Natural killer cell (primary cell): Measurements from ENCODE around the gene PPP1R12C. TPM values are rescaled to one million over a fixed set of nuclear protein-coding genes. Genes with fewer than 3 reads are reported as not detected.

ENCODE experiments used
- ATAC-seq, 3 donors: fragments of 150-1000 bp in 2 of 3; fragments of 200-7000 bp in 1 of 3; cut with Tn5 transposase; 1 replicate in 1 of 3; 2 replicates in 2 of 3; pipeline ENCODE4 v1.10.0; 2021; ENCODE audit warnings: mild to moderate bottlenecking in 2 of 3, moderate library complexity in 2 of 3
- DNase-seq, 2 donors: peaks; one replicate each; pipeline versions ENCODE4 v3.0.0 to v3.0.0-alpha.2; 2013 to 2021; ENCODE audit warnings: mixed read lengths in 1 of 2
- H3K27ac ChIP-seq: one replicate; pipeline ENCODE4 v1.5.1; 2013; ENCODE audit warnings: mild to moderate bottlenecking, low read length
- H3K27me3 ChIP-seq: one replicate; pipeline ENCODE4 v1.6.1; 2013; ENCODE audit warnings: low read length; ENCODE audit not compliant: control insufficient read depth, insufficient read depth
- H3K36me3 ChIP-seq: one replicate; pipeline ENCODE4 v1.6.1; 2013; ENCODE audit warnings: low read length; ENCODE audit not compliant: control insufficient read depth, insufficient read depth
- H3K4me1 ChIP-seq: one replicate; pipeline ENCODE4 v1.6.1; 2013; ENCODE audit warnings: low read length; ENCODE audit not compliant: control insufficient read depth, insufficient read depth
- H3K4me3 ChIP-seq: one replicate; pipeline ENCODE4 v1.5.1; 2013; ENCODE audit warnings: low read length
- H3K9me3 ChIP-seq: one replicate; pipeline ENCODE4 v1.6.1; 2013; ENCODE audit warnings: low read length; ENCODE audit not compliant: control insufficient read depth, insufficient read depth
- H3K27ac Mint-ChIP-seq, 2 donors: one replicate each; pipeline ENCODE4 v1.8.0; 2022; ENCODE audit warnings: mild to moderate bottlenecking in 2 of 2, mixed read lengths in 2 of 2, moderate library complexity in 1 of 2
- H3K27me3 Mint-ChIP-seq, 2 donors: one replicate each; pipeline ENCODE4 v1.8.0; 2022; ENCODE audit warnings: low read depth in 2 of 2, mixed read lengths in 2 of 2
- H3K36me3 Mint-ChIP-seq: one replicate; pipeline ENCODE4 v1.8.0; 2022; ENCODE audit warnings: mixed read lengths
- H3K4me1 Mint-ChIP-seq, 2 donors: one replicate each; pipeline ENCODE4 v1.8.0; 2022; ENCODE audit warnings: mixed read lengths in 2 of 2
- H3K4me3 Mint-ChIP-seq: one replicate; pipeline ENCODE4 v1.8.0; 2022; ENCODE audit warnings: mild to moderate bottlenecking, moderate library complexity, mixed read lengths
- H3K9me3 Mint-ChIP-seq, 2 donors: one replicate each; pipeline ENCODE4 v1.8.0; 2022; ENCODE audit warnings: mixed read lengths in 2 of 2
- WGBS: methylation state at CpG from one replicate; pipeline ENCODE4 v1.1.7; 2013; ENCODE audit warnings: missing lambda C conversion rate; ENCODE audit not compliant: insufficient coverage; 5-methylcytosine and 5-hydroxymethylcytosine counted together
- intact Hi-C: fragments of 100-400 bp; cut with micrococcal nuclease; formaldehyde crosslinking; loops from one replicate; pipeline ENCODE4 v1.14.2; 2022
- total RNA-seq, 4 donors: library from RNA; stranded (reverse); fragments of 120-200 nt in 1 of 4; gene quantifications; one replicate each; pipeline versions ENCODE4 v1.2.3 to v1.2.4, GENCODE V29; 2013 to 2022
- TF ChIP-seq, protein P1 (sequence below): fragments of 200-600 bp; IDR thresholded peaks from one replicate; pipeline ENCODE4 v1.8.0; 2022; ENCODE audit warnings: antibody characterized with exemption

The PPP1R12C gene
- total RNA-seq, 3 donors from 2014 or later (not counting 1 experiment from before 2014, with no cell fraction given): 162 to 178 (median 174) TPM

DNA sequence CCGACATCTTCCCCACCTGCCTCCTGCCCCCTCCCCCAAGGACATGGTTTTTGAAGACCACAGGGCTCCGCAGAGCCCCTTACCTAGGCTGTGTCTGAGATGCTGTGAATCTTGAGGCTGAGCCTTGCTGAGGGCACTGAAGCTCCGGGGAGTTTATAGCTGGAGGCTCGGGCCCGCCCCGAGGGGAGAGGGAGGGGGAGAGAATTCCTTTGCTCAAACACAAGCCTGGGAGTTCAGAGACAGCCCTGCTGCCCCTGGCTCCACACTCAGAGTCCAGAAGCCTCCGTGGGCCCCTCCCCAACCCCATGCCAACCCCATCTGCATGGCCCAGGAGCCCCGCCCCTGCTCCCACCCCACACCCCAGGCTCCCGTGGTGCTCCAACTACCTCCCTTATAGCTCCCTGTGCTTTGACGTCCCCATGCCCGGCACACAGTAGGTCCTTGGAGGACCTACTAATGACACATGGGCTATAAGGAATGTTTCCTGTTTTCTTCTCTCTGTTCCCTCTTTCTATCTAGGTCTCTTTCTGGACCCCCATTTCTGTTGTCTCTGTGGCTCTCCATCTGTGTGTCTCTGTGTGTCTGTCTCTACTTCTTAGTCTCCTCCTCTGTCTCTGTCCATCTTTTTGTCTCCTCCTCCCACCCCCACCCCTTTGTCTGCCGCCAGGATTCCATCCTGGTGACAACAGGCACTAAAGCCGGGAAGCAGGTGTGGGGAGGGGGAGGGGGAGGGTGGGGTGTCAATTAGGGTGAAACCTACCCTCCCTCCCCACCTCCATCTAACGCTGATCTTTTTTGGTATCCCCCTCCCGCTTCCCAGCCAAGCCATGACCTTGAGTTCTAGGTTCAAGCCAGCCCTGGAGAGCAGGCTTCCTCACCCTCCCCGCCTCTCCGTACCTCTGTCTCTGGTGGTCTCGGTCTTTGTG, 31.9 kb upstream of the PPP1R12C start, which contains the start of gene TNNT1:
TSS of gene TNNT1 (minus strand) at position 129 of the 926 bp plus-strand sequence. CDS start 2,049 bp downstream, outside the sequence.
- Mint-ChIP-seq H3K9me3 (peaks cover 5 to 6% of the 10 kb centered on the region in 2 donors), H3K27ac (no peak within 1 kb of the TSS), H3K4me1 (peaks cover 17 to 23% of the 10 kb centered on the region in 2 donors), H3K4me3 (no peak within 1 kb of the TSS), H3K36me3 (no peaks in the 10 kb centered on the region), H3K27me3 (peaks cover 26 to 30% of the 10 kb centered on the region in 2 donors)
- 29% methylated on average over 16 of the region's 18 CpGs for WGBS
- H3K27ac ChIP-seq: no peak within 1 kb of the TSS
- ATAC-seq (no peak), DNase-seq (no peak)
- intact Hi-C loops: loop anchor here (10.0 kb wide), 1 partner anchor 495 kb away; no protein-coding TSS in a partner anchor
- no peak within 1 kb of the TSS for H3K4me3 ChIP-seq
- H3K4me1 ChIP-seq: peaks cover 19% of the 10 kb centered on the region
- H3K36me3 ChIP-seq: no peaks in the 10 kb centered on the region
- peaks cover 27% of the 10 kb centered on the region for H3K27me3 ChIP-seq
- peaks cover 8% of the 10 kb centered on the region for H3K9me3 ChIP-seq
- TF ChIP-seq, protein P1, sequence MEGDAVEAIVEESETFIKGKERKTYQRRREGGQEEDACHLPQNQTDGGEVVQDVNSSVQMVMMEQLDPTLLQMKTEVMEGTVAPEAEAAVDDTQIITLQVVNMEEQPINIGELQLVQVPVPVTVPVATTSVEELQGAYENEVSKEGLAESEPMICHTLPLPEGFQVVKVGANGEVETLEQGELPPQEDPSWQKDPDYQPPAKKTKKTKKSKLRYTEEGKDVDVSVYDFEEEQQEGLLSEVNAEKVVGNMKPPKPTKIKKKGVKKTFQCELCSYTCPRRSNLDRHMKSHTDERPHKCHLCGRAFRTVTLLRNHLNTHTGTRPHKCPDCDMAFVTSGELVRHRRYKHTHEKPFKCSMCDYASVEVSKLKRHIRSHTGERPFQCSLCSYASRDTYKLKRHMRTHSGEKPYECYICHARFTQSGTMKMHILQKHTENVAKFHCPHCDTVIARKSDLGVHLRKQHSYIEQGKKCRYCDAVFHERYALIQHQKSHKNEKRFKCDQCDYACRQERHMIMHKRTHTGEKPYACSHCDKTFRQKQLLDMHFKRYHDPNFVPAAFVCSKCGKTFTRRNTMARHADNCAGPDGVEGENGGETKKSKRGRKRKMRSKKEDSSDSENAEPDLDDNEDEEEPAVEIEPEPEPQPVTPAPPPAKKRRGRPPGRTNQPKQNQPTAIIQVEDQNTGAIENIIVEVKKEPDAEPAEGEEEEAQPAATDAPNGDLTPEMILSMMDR: no peak

DNA sequence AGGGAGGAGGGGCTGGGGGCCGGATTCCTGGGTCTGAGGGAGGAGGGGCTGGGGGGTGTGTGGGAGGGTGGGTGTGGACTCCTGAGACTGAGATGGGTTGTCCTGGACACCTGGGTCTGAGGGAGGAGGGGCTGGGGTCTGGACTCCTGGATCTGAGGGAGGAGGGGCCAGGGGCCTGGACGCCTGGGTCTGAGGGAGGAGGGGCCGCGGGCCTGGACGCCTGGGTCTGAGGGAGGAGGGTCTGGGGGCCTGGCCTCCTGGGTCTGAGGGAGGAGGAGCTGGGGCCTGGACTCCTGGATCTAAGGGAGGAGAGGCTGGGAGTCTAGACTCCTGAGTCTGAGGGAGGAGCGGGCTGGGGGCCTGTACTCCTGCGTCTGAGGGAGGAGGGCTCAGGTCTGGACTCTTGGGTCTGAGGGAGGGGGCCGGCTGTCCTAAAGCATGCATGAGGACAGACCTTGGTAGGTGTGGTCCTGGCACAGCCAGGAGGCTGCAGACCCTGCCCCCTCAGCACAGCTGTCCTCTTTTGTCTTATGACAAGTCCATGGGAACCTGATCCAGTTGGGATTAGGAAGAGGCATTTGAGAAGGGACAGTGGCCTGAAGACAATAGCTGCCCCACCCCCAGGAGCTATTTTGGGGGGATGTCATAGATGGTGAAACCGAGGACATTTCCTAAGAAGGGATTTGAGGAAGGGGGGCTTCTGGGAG, 30.3 kb upstream of the PPP1R12C start:
- peaks cover 28 to 37% of the 10 kb centered on the region in 2 donors for H3K27me3 Mint-ChIP-seq
- TF ChIP-seq, protein P1: no peak
- H3K4me1 ChIP-seq: peaks cover 19% of the 10 kb centered on the region
- ATAC-seq: no peak
- peaks cover 5 to 6% of the 10 kb centered on the region in 2 donors for H3K9me3 Mint-ChIP-seq
- no peaks in the 10 kb centered on the region for H3K36me3 ChIP-seq
- H3K4me3 Mint-ChIP-seq: no peak overlapping the region
- H3K4me1 Mint-ChIP-seq: peaks cover 10 to 15% of the 10 kb centered on the region in 2 donors
- no peak overlapping the region for H3K4me3 ChIP-seq
- H3K27me3 ChIP-seq: peaks cover 27% of the 10 kb centered on the region
- peaks cover 8% of the 10 kb centered on the region for H3K9me3 ChIP-seq
- DNase-seq: no peak
- WGBS: 57% methylated on average over 7 of the region's 9 CpGs
- no peak overlapping the region for H3K27ac ChIP-seq
- no peaks in the 10 kb centered on the region for H3K36me3 Mint-ChIP-seq
- H3K27ac Mint-ChIP-seq: no peak overlapping the region
- intact Hi-C loops: no loop called here

- Mint-ChIP-seq H3K4me3 (no peak overlapping the region), H3K9me3 (no peaks in the 10 kb centered on the region), H3K27ac (no peak overlapping the region), H3K36me3 (no peaks in the 10 kb centered on the region), H3K4me1 (peaks cover 4 to 8% of the 10 kb centered on the region in 2 donors), H3K27me3 (peaks cover 28 to 37% of the 10 kb centered on the region in 2 donors)
- Histone ChIP-seq H3K27me3 (peaks cover 30% of the 10 kb centered on the region), H3K4me3 (no peak overlapping the region), H3K9me3 (peaks cover 5% of the 10 kb centered on the region), H3K27ac (no peak overlapping the region), H3K36me3 (no peaks in the 10 kb centered on the region), H3K4me1 (peaks cover 17% of the 10 kb centered on the region)
- TF ChIP-seq, protein P1: no peak
- WGBS: 6% methylated on average over 21 of the region's 27 CpGs
- ATAC-seq (no peak), DNase-seq (no peak)
- intact Hi-C loops: no loop called here
Observed at GRCh38 chr19:55146705-55147273, 29.4 kb upstream of the PPP1R12C start.
